H9 (cell line): ENCODE data around the gene B3GNT7. TPM values are rescaled to one million over a fixed set of nuclear protein-coding genes. Genes with fewer than 3 reads are reported as not detected.

ENCODE experiments used
- DNase-seq: peaks from one replicate; pipeline ENCODE4 v3.0.0-alpha.2; 2017
- H2AFZ ChIP-seq: one replicate; pipeline ENCODE4 v1.6.1; 2013; ENCODE audit warnings: mild to moderate bottlenecking, low read length, control low read depth, moderate library complexity
- H2AK5ac ChIP-seq: 2 replicates; pipeline ENCODE4 v1.6.1; 2013; ENCODE audit warnings: low read length, control low read depth, mixed read lengths; ENCODE audit not compliant: insufficient read length
- H2BK120ac ChIP-seq: one replicate; pipeline ENCODE4 v1.6.1; 2013; ENCODE audit warnings: low read depth, mild to moderate bottlenecking, low read length, control low read depth, inconsistent platforms; ENCODE audit not compliant: poor library complexity, severe bottlenecking
- H2BK12ac ChIP-seq: 2 replicates; pipeline ENCODE4 v1.6.1; 2013; ENCODE audit warnings: low read length, control low read depth, mixed read lengths, low read depth; ENCODE audit not compliant: insufficient read length
- H2BK15ac ChIP-seq: 2 replicates; pipeline ENCODE4 v1.6.1; 2013; ENCODE audit warnings: low read depth, low read length, control low read depth
- H2BK20ac ChIP-seq: one replicate; pipeline ENCODE4 v1.6.1; 2013; ENCODE audit warnings: low read depth, mild to moderate bottlenecking, low read length, control low read depth, inconsistent platforms; ENCODE audit not compliant: poor library complexity, severe bottlenecking
- H2BK5ac ChIP-seq: 2 replicates; pipeline ENCODE4 v1.6.1; 2013; ENCODE audit warnings: low read length, control low read depth, mixed read lengths; ENCODE audit not compliant: insufficient read length
- H3K14ac ChIP-seq: 2 replicates; pipeline ENCODE4 v1.6.1; 2013; ENCODE audit warnings: low read length, control low read depth; ENCODE audit not compliant: insufficient read depth
- H3K18ac ChIP-seq: 2 replicates; pipeline ENCODE4 v1.6.1; 2013; ENCODE audit warnings: low read depth, mild to moderate bottlenecking, mixed read lengths, low read length, control low read depth; ENCODE audit not compliant: insufficient read length
- H3K23ac ChIP-seq: 2 replicates; pipeline ENCODE4 v1.6.1; 2013; ENCODE audit warnings: low read length, control low read depth, mixed read lengths, low read depth; ENCODE audit not compliant: insufficient read length
- H3K23me2 ChIP-seq: 2 replicates; pipeline ENCODE4 v1.6.1; 2013; ENCODE audit warnings: low read depth, mild to moderate bottlenecking, mixed read lengths, low read length, control low read depth; ENCODE audit not compliant: insufficient read length, poor library complexity, severe bottlenecking
- H3K27ac ChIP-seq: 2 replicates; pipeline ENCODE4 v1.5.1; 2013; ENCODE audit warnings: low read length, control low read depth, mixed read lengths, low read depth; ENCODE audit not compliant: insufficient read length
- H3K27me3 ChIP-seq: 2 replicates; pipeline ENCODE4 v1.6.1; 2013; ENCODE audit warnings: low read length, control low read depth, inconsistent platforms; ENCODE audit not compliant: insufficient read depth
- H3K4ac ChIP-seq: 2 replicates; pipeline ENCODE4 v1.6.1; 2013; ENCODE audit warnings: low read depth, mild to moderate bottlenecking, control low read depth, inconsistent platforms, low read length, moderate library complexity
- H3K4me1 ChIP-seq: 2 replicates; pipeline ENCODE4 v1.6.1; 2013; ENCODE audit warnings: low read length, control low read depth, inconsistent platforms; ENCODE audit not compliant: insufficient read depth
- H3K4me2 ChIP-seq: 2 replicates; pipeline ENCODE4 v1.6.1; 2013; ENCODE audit warnings: low read length, control low read depth, mixed read lengths; ENCODE audit not compliant: insufficient read length, insufficient read depth
- H3K56ac ChIP-seq: 2 replicates; pipeline ENCODE4 v1.6.1; 2013; ENCODE audit warnings: low read depth, mild to moderate bottlenecking, mixed read lengths, low read length, control low read depth; ENCODE audit not compliant: insufficient read length
- H3K79me1 ChIP-seq: 2 replicates; pipeline ENCODE4 v1.6.1; 2013; ENCODE audit warnings: low read depth, mild to moderate bottlenecking, moderate library complexity, low read length, control low read depth, inconsistent platforms; ENCODE audit not compliant: insufficient read depth, poor library complexity, severe bottlenecking
- H3K79me2 ChIP-seq: 2 replicates; pipeline ENCODE4 v1.6.1; 2013; ENCODE audit warnings: low read length, control low read depth, inconsistent platforms; ENCODE audit not compliant: insufficient read depth
- H3K9ac ChIP-seq: 2 replicates; pipeline ENCODE4 v1.6.1; 2013; ENCODE audit warnings: low read length, control low read depth, mixed read lengths; ENCODE audit not compliant: insufficient read length; ENCODE audit errors: extremely low read depth
- H3K9me3 ChIP-seq: one replicate; pipeline ENCODE4 v1.6.1; 2013; ENCODE audit warnings: low read depth, low read length, inconsistent platforms; ENCODE audit not compliant: control insufficient read depth
- H3T11ph ChIP-seq: one replicate; pipeline ENCODE4 v1.6.1; 2013; ENCODE audit warnings: mild to moderate bottlenecking, low read length, control low read depth, inconsistent platforms
- H4K20me1 ChIP-seq: one replicate; pipeline ENCODE4 v1.6.1; 2013; ENCODE audit not compliant: control insufficient read depth, insufficient read length, insufficient read depth
- H4K5ac ChIP-seq: 2 replicates; pipeline ENCODE4 v1.6.1; 2013; ENCODE audit warnings: low read depth, mild to moderate bottlenecking, mixed read lengths, low read length, control low read depth; ENCODE audit not compliant: insufficient read length
- H4K8ac ChIP-seq: replicated peaks from 2 replicates; pipeline ENCODE4 v1.6.1; 2013; ENCODE audit warnings: low read length, control low read depth, mixed read lengths, low read depth; ENCODE audit not compliant: insufficient read length
- H4K91ac ChIP-seq: 2 replicates; pipeline ENCODE4 v1.6.1; 2013; ENCODE audit warnings: low read depth, mild to moderate bottlenecking, moderate library complexity, mixed read lengths, low read length, control low read depth; ENCODE audit not compliant: insufficient read length
- H3K27ac Mint-ChIP-seq, 3 experiments: 2 replicates in 2 of 3; 3 replicates in 1 of 3; pipeline ENCODE4 v1.8.0; 2020 to 2021; ENCODE audit warnings: mixed read lengths in 3 of 3, mild to moderate bottlenecking in 1 of 3, moderate library complexity in 1 of 3
- H3K27me3 Mint-ChIP-seq: 2 replicates; pipeline ENCODE4 v1.8.0; 2021; ENCODE audit warnings: low read depth, mild to moderate bottlenecking, moderate library complexity, mixed read lengths
- H3K36me3 Mint-ChIP-seq, 3 experiments: 2 replicates in 2 of 3; 3 replicates in 1 of 3; pipeline ENCODE4 v1.8.0; 2020 to 2021; ENCODE audit warnings: low read depth in 3 of 3, mixed read lengths in 3 of 3; ENCODE audit not compliant: insufficient read depth in 1 of 3
- H3K4me1 Mint-ChIP-seq, 2 experiments: 2 replicates each; pipeline ENCODE4 v1.8.0; 2020; ENCODE audit warnings: mixed read lengths in 2 of 2
- H3K4me3 Mint-ChIP-seq, 2 experiments: 2 replicates in 1 of 2; 3 replicates in 1 of 2; pipeline ENCODE4 v1.8.0; 2020 to 2021; ENCODE audit warnings: mild to moderate bottlenecking in 2 of 2, mixed read lengths in 2 of 2, moderate library complexity in 1 of 2
- H3K9me3 Mint-ChIP-seq, 2 experiments: 2 replicates in 1 of 2; 3 replicates in 1 of 2; pipeline ENCODE4 v1.8.0; 2020; ENCODE audit warnings: mild to moderate bottlenecking in 2 of 2, mixed read lengths in 2 of 2, moderate library complexity in 1 of 2
- WGBS: extraction: QIAGEN DNeasy Blood & Tissue Kit; methylation state at CpG from one replicate; pipeline ENCODE4 v1.1.7; 2013; ENCODE audit warnings: missing lambda C conversion rate, low lambda C conversion rate, mixed read lengths; ENCODE audit not compliant: insufficient read length; ENCODE audit errors: extremely low coverage; 5-methylcytosine and 5-hydroxymethylcytosine counted together
- total RNA-seq: library from RNA; stranded (reverse); gene quantifications from 2 replicates; pipeline ENCODE4 v1.2.1, GENCODE V29; 2021
- TF ChIP-seq, protein P1 (sequence below): fragments of 200-600 bp; sonication (generic); conservative IDR thresholded peaks from 3 replicates; pipeline ENCODE4 v1.8.0; 2021; ENCODE audit warnings: antibody characterized with exemption, mild to moderate bottlenecking

Gene B3GNT7
- total RNA-seq, 1 experiment from 2014 or later: 42.2 TPM

DNA sequence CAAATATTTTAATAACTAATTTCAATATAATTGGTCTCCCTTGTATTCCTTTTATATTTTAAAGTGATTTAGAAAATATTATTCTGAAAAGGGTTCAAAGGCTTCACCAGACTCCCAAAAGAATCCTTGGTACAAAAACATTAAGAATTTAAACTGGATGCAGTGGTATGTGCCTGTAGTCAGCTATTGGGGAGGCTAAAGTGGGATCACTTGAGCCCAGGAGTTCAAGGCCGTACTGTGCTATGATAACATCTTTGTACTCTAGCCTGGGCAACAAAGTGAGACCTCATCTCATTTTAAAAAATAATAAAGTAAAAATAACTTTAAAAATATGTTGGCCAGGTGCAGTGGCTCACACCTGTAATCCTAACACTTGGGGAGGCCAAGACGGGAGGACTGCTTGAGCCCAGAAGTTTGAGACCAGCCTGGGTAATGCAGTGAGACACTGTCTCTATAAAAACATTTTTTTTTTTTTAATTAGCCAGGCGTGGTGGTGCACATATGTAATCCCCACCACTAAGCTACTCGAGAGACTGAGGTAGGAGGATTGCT, 54.1 kb downstream of the B3GNT7 start:
- no peak overlapping the region for H3K23ac ChIP-seq
- H3K9me3 Mint-ChIP-seq: no peaks in the 10 kb centered on the region
- H3K36me3 Mint-ChIP-seq: peaks cover 18 to 41% (median 23%) of the 10 kb centered on the region in 3 experiments
- no peak overlapping the region for H2AK5ac ChIP-seq
- H3K27ac ChIP-seq: no peak overlapping the region
- H3K27me3 Mint-ChIP-seq: no peaks in the 10 kb centered on the region; the same call in 1 of the 2 replicates
- H3K79me1 ChIP-seq: no peaks in the 10 kb centered on the region
- peaks cover 15 to 18% of the 10 kb centered on the region in 2 experiments for H3K4me1 Mint-ChIP-seq
- H4K8ac ChIP-seq: no peak overlapping the region
- no peak overlapping the region for H2BK5ac ChIP-seq
- no peaks in the 10 kb centered on the region for H3K4me1 ChIP-seq
- no peak overlapping the region for H4K5ac ChIP-seq
- H3K4ac ChIP-seq: no peak overlapping the region
- H3K79me2 ChIP-seq: no peaks in the 10 kb centered on the region
- no peak overlapping the region for H3T11ph ChIP-seq
- no peak overlapping the region for H4K91ac ChIP-seq
- DNase-seq: no peak
- H2BK20ac ChIP-seq: no peak overlapping the region
- H3K23me2 ChIP-seq: no peaks in the 10 kb centered on the region
- H3K56ac ChIP-seq: no peak overlapping the region
- no peak overlapping the region for H3K9ac ChIP-seq
- H4K20me1 ChIP-seq: no peaks in the 10 kb centered on the region
- H2BK15ac ChIP-seq: no peak overlapping the region
- no peaks in the 10 kb centered on the region for H3K27me3 ChIP-seq
- H3K9me3 ChIP-seq: no peaks in the 10 kb centered on the region
- no peak overlapping the region for H2BK120ac ChIP-seq
- H3K27ac Mint-ChIP-seq: no peak overlapping the region
- H3K4me2 ChIP-seq: no peak overlapping the region
- TF ChIP-seq, protein P1, sequence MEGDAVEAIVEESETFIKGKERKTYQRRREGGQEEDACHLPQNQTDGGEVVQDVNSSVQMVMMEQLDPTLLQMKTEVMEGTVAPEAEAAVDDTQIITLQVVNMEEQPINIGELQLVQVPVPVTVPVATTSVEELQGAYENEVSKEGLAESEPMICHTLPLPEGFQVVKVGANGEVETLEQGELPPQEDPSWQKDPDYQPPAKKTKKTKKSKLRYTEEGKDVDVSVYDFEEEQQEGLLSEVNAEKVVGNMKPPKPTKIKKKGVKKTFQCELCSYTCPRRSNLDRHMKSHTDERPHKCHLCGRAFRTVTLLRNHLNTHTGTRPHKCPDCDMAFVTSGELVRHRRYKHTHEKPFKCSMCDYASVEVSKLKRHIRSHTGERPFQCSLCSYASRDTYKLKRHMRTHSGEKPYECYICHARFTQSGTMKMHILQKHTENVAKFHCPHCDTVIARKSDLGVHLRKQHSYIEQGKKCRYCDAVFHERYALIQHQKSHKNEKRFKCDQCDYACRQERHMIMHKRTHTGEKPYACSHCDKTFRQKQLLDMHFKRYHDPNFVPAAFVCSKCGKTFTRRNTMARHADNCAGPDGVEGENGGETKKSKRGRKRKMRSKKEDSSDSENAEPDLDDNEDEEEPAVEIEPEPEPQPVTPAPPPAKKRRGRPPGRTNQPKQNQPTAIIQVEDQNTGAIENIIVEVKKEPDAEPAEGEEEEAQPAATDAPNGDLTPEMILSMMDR: no peak
- WGBS: no CpG with 5 or more reads among the region's 4 CpGs
- no peak overlapping the region for H2AFZ ChIP-seq
- no peak overlapping the region for H3K18ac ChIP-seq
- no peak overlapping the region for H3K14ac ChIP-seq
- H3K4me3 Mint-ChIP-seq: no peak overlapping the region
- H2BK12ac ChIP-seq: no peak overlapping the region
